Gastrocnemius medialis (tissue), 4 donors: Measurements from ENCODE around the gene FOXM1. TPM values are rescaled to one million over a fixed set of nuclear protein-coding genes. Genes with fewer than 3 reads are reported as not detected.

Experiments
- ATAC-seq, 2 donors: fragments of 150-250 bp; one replicate each; pipeline ENCODE4 v1.9.1; 2016
- DNase-seq, 2 donors: peaks; one replicate each; pipeline ENCODE4 v3.0.0-alpha.2; 2019
- H3K27ac ChIP-seq, 4 donors: fragments of 200-600 bp; sonication (generic); 1 replicate in 1 of 4; 2 replicates in 3 of 4; pipeline ENCODE4 v1.5.1; 2016 to 2018; ENCODE audit warnings: mild to moderate bottlenecking in 2 of 4, moderate library complexity in 1 of 4
- H3K27me3 ChIP-seq, 3 donors: fragments of 200-600 bp; sonication (generic) in 2 of 3; 1 replicate in 1 of 3; 2 replicates in 2 of 3; pipeline versions ENCODE4 v1.5.1 to v1.6.0; 2016 to 2019; ENCODE audit warnings: mild to moderate bottlenecking in 1 of 3, moderate library complexity in 1 of 3
- H3K36me3 ChIP-seq, 2 donors: fragments of 200-600 bp; sonication (generic) in 1 of 2; one replicate each; pipeline ENCODE4 v1.5.1; 2017 to 2018
- H3K4me1 ChIP-seq, 2 donors: fragments of 200-600 bp; sonication (generic) in 1 of 2; one replicate each; pipeline ENCODE4 v1.5.1; 2016 to 2017; ENCODE audit warnings: mild to moderate bottlenecking in 2 of 2
- H3K4me3 ChIP-seq, 4 donors: fragments of 200-600 bp; sonication (generic) in 3 of 4; 1 replicate in 1 of 4; 2 replicates in 3 of 4; pipeline ENCODE4 v1.5.1; 2016 to 2019; ENCODE audit warnings: mild to moderate bottlenecking in 2 of 4
- H3K9me3 ChIP-seq, 3 donors: fragments of 200-600 bp; sonication (generic) in 2 of 3; 1 replicate in 1 of 3; 2 replicates in 2 of 3; pipeline ENCODE4 v1.5.1; 2016 to 2019
- POLR2A ChIP-seq, 2 donors: fragments of 450-650 bp; IDR thresholded peaks; one replicate each; pipeline ENCODE4 v1.6.1; 2017; ENCODE audit warnings: antibody characterized with exemption in 2 of 2, mild to moderate bottlenecking in 2 of 2, moderate library complexity in 2 of 2
- in situ Hi-C, 4 donors: fragments of 200-750 bp; cut with MboI; loops; one replicate each; pipeline versions ENCODE4 v1.15.0 to v1.8.0; 2017; ENCODE audit warnings: low sequenced_read_pairs in 4 of 4
- intact Hi-C: fragments of 100-400 bp; cut with DNase I; formaldehyde crosslinking; loops from one replicate; pipeline ENCODE4 v1.15.1; 2023; ENCODE audit warnings: low total_unique reads
- total RNA-seq, 4 donors: library from RNA; depleted of rRNA; stranded (reverse); fragments of >200 nt; gene quantifications; one replicate each; pipeline versions ENCODE4 v1.1.0 to v1.2.3, GENCODE V29; 2016
- TF ChIP-seq, protein P1 (sequence below), 5 experiments: fragments of 450-650 bp in 3 of 5; fragments of 200-600 bp in 2 of 5; sonication (generic) in 2 of 5; IDR thresholded peaks in 4 of 5; conservative IDR thresholded peaks in 1 of 5; 1 replicate in 4 of 5; 2 replicates in 1 of 5; pipeline ENCODE4 v1.5.1; 2016 to 2019; ENCODE audit warnings: antibody characterized with exemption in 5 of 5, mild to moderate bottlenecking in 3 of 5, moderate library complexity in 3 of 5

FOXM1 gene
- total RNA-seq, 4 donors from 2014 or later, result 0.95 to 1.1 TPM; not detected in 2

DNA sequence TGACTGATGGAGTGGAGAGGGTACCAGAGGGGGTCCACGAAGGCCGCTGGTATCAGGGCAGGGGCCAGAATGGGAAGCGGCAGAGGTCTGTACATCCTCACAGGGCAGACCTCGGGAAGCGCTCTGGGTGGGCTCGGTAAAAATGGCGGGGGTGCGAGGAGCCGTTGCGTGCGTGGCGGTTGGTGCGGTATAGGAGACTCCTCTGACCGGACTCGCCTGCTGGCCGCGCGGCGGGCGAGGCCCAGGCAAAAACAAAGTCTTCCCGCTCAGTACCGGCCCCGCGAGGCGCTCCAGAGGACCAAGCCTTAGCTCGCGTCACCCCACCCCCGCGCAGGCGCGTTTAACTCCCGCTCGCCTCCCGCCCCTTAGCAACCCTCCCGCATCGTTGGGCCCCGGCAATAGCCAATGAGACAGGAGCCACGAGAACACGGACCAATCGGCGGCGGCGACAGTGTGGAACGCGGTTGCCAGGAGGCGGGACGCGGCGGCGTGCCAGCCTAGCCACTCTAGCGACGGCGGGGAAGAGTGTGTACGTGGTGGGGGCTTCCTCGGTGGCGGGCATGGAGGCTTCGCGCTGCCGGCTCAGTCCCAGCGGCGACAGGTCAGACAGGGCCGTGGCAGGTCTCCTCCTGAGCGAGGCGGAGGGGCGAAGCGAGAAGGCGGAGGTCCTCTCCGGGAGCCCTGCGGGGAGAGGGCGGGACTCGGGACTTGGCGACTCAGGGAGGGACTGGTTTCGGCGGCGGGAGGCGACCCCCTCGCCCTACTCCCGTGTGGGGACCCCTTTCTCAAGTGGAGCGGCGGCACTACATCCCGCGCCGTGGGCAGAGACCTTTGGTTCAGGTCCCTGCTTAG is 13.6 kb upstream of the FOXM1 start, which contains the start of gene TULP3:
TULP3 (plus strand) TSS at position 504 of the 852 bp plus-strand sequence; CDS start at position 561, 57 bp downstream.
- intact Hi-C loops, result loop anchor here (1.0 to 10.0 kb wide), 4 partner anchors 13 to 364 kb away; partner anchors contain the start of genes FOXM1, RHNO1 and TEAD4
- H3K4me3 ChIP-seq, result peak within 1 kb of the TSS; percentile 89 to 96 (median 93)
- peak; percentile 98 for ATAC-seq
- no peaks in the 10 kb centered on the region for H3K27me3 ChIP-seq
- no peaks in the 10 kb centered on the region for H3K9me3 ChIP-seq
- peak; percentile 99 for DNase-seq
- TF ChIP-seq, protein P1, sequence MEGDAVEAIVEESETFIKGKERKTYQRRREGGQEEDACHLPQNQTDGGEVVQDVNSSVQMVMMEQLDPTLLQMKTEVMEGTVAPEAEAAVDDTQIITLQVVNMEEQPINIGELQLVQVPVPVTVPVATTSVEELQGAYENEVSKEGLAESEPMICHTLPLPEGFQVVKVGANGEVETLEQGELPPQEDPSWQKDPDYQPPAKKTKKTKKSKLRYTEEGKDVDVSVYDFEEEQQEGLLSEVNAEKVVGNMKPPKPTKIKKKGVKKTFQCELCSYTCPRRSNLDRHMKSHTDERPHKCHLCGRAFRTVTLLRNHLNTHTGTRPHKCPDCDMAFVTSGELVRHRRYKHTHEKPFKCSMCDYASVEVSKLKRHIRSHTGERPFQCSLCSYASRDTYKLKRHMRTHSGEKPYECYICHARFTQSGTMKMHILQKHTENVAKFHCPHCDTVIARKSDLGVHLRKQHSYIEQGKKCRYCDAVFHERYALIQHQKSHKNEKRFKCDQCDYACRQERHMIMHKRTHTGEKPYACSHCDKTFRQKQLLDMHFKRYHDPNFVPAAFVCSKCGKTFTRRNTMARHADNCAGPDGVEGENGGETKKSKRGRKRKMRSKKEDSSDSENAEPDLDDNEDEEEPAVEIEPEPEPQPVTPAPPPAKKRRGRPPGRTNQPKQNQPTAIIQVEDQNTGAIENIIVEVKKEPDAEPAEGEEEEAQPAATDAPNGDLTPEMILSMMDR (IDR thresholded peaks at IDR 0.05 in 4 of 5, conservative IDR thresholded peaks at IDR 0.05 in 1 of 5), result peak in 1 of 5 experiments; percentile 24
- peak; percentile 91 to 96 for TF ChIP-seq POLR2A (IDR thresholded peaks at IDR 0.05)
- in situ Hi-C loops, result loop anchor here in 1 of 4 donors (25.0 kb wide), 1 partner anchor 147 kb away; no protein-coding TSS in a partner anchor
- no peaks in the 10 kb centered on the region for H3K36me3 ChIP-seq
- peaks cover 15 to 20% of the 10 kb centered on the region in 2 donors for H3K4me1 ChIP-seq
- peak within 1 kb of the TSS; percentile 90 to 96 (median 92) for H3K27ac ChIP-seq

DNA sequence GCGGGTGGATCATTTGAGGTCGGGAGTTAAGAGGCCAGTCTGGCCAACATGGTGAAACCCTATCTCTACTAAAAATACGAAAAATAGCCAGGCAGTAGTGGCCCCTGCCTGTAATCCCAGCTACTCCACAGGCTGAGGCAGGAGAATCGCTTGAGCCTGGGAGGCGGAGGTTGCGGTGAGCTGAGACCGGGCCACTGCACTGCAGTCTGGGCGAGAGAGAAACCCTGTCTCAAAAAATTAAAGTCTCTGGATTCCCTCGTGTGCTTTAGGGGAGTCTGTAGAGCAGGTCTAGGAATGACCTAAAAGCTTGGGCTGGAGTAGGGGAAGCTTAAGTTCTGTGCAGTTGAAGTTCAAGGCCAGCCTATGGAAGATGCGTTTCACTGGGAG is 13.0 kb upstream of the FOXM1 start:
- in situ Hi-C loops (loop anchor here in 1 of 4 donors (25.0 kb wide), 1 partner anchor 147 kb away; no protein-coding TSS in a partner anchor), intact Hi-C loops (loop anchor here (1.0 to 10.0 kb wide), 4 partner anchors 13 to 365 kb away; partner anchors contain the start of genes FOXM1, RHNO1 and TEAD4)
- Histone ChIP-seq H3K4me1 (peaks cover 15 to 19% of the 10 kb centered on the region in 2 donors), H3K27ac (peak overlapping the region; percentile 90 to 96 (median 92)), H3K36me3 (no peaks in the 10 kb centered on the region), H3K27me3 (no peaks in the 10 kb centered on the region), H3K9me3 (no peaks in the 10 kb centered on the region), H3K4me3 (peak overlapping the region; percentile 89 to 96 (median 93))
- ATAC-seq, result no peak
- DNase-seq, result no peak
- TF ChIP-seq, protein P1 (IDR thresholded peaks at IDR 0.05 in 4 of 5, conservative IDR thresholded peaks at IDR 0.05 in 1 of 5), result no peak
- no peak for TF ChIP-seq POLR2A (IDR thresholded peaks at IDR 0.05)

DNA sequence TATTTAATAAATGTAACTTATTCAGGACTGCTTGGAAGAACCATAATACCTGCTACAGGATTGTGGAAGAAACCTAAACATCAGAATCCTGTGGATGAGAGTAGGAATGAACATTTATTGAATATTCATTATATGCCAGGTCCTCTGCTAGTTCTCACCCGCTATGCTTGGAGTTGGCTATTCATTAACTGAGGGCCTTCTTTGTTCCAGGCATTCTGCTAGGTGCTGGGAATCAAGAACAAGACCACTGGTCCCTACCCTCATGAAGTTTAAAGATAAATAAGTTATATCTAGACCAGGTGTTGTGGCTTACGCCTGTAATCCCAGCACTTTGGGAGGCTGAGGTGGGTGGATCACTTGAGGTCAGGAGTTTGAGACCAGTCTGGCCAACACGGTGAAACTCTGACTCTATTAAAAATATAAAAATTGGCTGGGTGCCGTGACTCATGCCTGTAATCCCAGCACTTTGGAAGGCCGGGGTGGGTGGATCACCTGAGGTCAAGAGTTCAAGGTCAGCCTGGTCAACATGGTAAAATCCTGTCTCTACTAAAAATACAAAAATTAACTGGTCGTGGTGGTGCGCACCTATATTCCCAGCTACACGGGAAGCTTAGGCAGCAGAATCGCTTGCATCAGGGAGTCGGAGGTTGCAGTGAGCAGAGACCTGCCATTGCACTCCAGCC is 9.9 kb upstream of the FOXM1 start:
- intact Hi-C loops, result no loop called here
- Histone ChIP-seq H3K4me1 (peaks cover 4 to 5% of the 10 kb centered on the region in 2 donors), H3K9me3 (no peaks in the 10 kb centered on the region), H3K27ac (no peak overlapping the region), H3K4me3 (no peak overlapping the region), H3K27me3 (no peaks in the 10 kb centered on the region), H3K36me3 (no peaks in the 10 kb centered on the region)
- TF ChIP-seq, protein P1 (IDR thresholded peaks at IDR 0.05 in 4 of 5, conservative IDR thresholded peaks at IDR 0.05 in 1 of 5), result no peak
- TF ChIP-seq POLR2A (IDR thresholded peaks at IDR 0.05), result no peak
- DNase-seq (no peak), ATAC-seq (no peak)
- in situ Hi-C loops, result loop anchor here (10.0 to 25.0 kb wide), 3 partner anchors 58 to 150 kb away; no protein-coding TSS in a partner anchor

DNA sequence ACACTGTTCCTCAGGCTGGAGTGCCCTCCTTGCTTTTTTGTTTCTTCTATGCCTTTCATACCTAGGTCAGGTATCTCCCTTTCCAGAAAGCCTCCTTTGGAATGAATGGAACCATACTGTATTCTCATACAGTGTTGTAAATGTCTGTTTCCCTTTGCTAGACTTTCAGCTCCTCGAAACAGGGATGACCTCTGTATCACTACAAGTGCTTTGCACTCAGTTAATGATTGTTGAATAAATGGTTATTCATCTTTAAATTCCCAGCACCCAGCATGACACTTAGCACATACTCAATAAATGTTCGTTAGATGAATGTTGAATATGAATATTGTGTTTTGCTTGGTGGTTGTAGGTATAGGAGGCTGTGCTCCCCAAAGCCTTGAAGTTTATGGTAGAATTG is 7.8 kb upstream of the FOXM1 start:
- in situ Hi-C loops, result loop anchor here (5.0 to 25.0 kb wide), 4 partner anchors 60 to 152 kb away; no protein-coding TSS in a partner anchor
- no peak overlapping the region for H3K27ac ChIP-seq
- DNase-seq, result no peak

More for the DNA sequence above, 7.8 kb upstream of the FOXM1 start:
- Histone ChIP-seq H3K9me3 (no peaks in the 10 kb centered on the region), H3K36me3 (no peaks in the 10 kb centered on the region), H3K4me3 (no peak overlapping the region), H3K27me3 (no peaks in the 10 kb centered on the region), H3K4me1 (no peaks in the 10 kb centered on the region)
- TF ChIP-seq, protein P1 (IDR thresholded peaks at IDR 0.05 in 4 of 5, conservative IDR thresholded peaks at IDR 0.05 in 1 of 5), result no peak
- no peak for TF ChIP-seq POLR2A (IDR thresholded peaks at IDR 0.05)
- no peak for ATAC-seq
- intact Hi-C loops, result loop anchor here (1.0 kb wide), 1 partner anchor 59 kb away; no protein-coding TSS in a partner anchor
